ENCODE measurements around the gene FOXA3.

- TF ChIP-seq EP300 (IDR thresholded peaks at IDR 0.05) (no peak), POLR2AphosphoS5 (IDR thresholded peaks at IDR 0.05) (no peak), CTCF (IDR thresholded peaks at IDR 0.05) (no peak), POLR2A (IDR thresholded peaks at IDR 0.05) (no peak)
Observed at GRCh38 chr19:45834970-45835369, 29.2 kb upstream of the FOXA3 start.
